Measurements from ENCODE around the gene HAGHL.

GRCh38 chr16:709566-710499, 17.1 kb upstream of the HAGHL start:
- TF ChIP-seq CTCF (conservative IDR thresholded peaks at IDR 0.05; ENCODE audit: low read length): no peak
- TF ChIP-seq EZH2phosphoT487 (IDR thresholded peaks at IDR 0.05; ENCODE audit: borderline replicate concordance): no peak

Data from Loucy (cell line).